HG02884 (cell line): ENCODE results near the gene ISL2.

Experiments used
- ATAC-seq: cut with Tn5 transposase; IDR thresholded peaks from one replicate; pipeline ENCODE4 v1.9.1; 2021; ENCODE audit warnings: mild to moderate bottlenecking, moderate library complexity; ENCODE audit not compliant: unreplicated experiment

The ISL2 gene

GRCh38 chr15:76327191-76328105, 9.1 kb upstream of the ISL2 start:
- no peak for ATAC-seq

- ATAC-seq: no peak
Measured at GRCh38 chr15:76328106-76328696, 8.4 kb upstream of the ISL2 start.

GRCh38 chr15:76328958-76329357, 7.6 kb upstream of the ISL2 start:
- no peak for ATAC-seq

GRCh38 chr15:76330080-76330680, 6.4 kb upstream of the ISL2 start:
- ATAC-seq: no peak

GRCh38 chr15:76332796-76333195, 3.8 kb upstream of the ISL2 start:
- ATAC-seq: no peak

- ATAC-seq: no peak
Measured at GRCh38 chr15:76333309-76333708, 3.3 kb upstream of the ISL2 start.

GRCh38 chr15:76333720-76334437, 2.7 kb upstream of the ISL2 start:
- ATAC-seq: no peak

- no peak for ATAC-seq
Measured at GRCh38 chr15:76334438-76335306, 1.9 kb upstream of the ISL2 start.

GRCh38 chr15:76335307-76336253, 993 bp upstream of the ISL2 start:
- no peak for ATAC-seq

- ATAC-seq: no peak
Measured at GRCh38 chr15:76337059-76337695, 604 bp downstream of the ISL2 start.

- no peak for ATAC-seq
Measured at GRCh38 chr15:76337696-76338485, 1.3 kb downstream of the ISL2 start.

GRCh38 chr15:76338486-76339304, 2.1 kb downstream of the ISL2 start:
- ATAC-seq: no peak

- no peak for ATAC-seq
Measured at GRCh38 chr15:76339305-76340197, 3.0 kb downstream of the ISL2 start.

- ATAC-seq: no peak
Measured at GRCh38 chr15:76340198-76340802, 3.7 kb downstream of the ISL2 start.

GRCh38 chr15:76340803-76341365, 4.3 kb downstream of the ISL2 start:
- no peak for ATAC-seq
